Lower leg skin (tissue), 3 donors: ENCODE results near the gene RASA3.

Experiments used
- POLR2A ChIP-seq, 2 donors: fragments of 450-650 bp; IDR thresholded peaks; one replicate each; pipeline ENCODE4 v1.6.1; 2016 to 2017; ENCODE audit warnings: antibody characterized with exemption in 2 of 2, mild to moderate bottlenecking in 1 of 2, moderate library complexity in 1 of 2
- TF ChIP-seq, protein P1 (sequence below), 3 donors: fragments of 450-650 bp; IDR thresholded peaks; one replicate each; pipeline ENCODE4 v1.5.1; 2016; ENCODE audit warnings: antibody characterized with exemption in 3 of 3, mild to moderate bottlenecking in 3 of 3, moderate library complexity in 2 of 3

DNA sequence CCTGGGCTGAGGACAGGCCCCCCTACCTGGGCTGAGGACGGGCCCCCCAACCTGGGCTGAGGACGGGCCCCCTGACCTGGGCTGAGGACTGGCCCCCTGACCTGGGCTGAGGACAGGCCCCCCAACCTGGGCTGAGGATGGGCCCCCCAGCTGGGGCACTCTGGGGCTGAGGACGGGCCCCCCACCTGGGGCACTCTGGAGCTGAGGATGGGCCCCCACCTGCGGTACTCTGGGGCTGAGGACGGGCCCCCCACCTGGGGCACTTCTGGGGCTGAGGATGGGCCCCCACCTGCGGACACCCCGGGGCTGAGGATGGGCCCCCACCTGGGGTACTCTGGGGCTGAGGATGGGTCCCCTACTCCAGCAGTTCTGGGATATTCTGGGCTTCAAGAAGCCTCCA lies 65.5 kb downstream of the RASA3 start:
- TF ChIP-seq, protein P1, sequence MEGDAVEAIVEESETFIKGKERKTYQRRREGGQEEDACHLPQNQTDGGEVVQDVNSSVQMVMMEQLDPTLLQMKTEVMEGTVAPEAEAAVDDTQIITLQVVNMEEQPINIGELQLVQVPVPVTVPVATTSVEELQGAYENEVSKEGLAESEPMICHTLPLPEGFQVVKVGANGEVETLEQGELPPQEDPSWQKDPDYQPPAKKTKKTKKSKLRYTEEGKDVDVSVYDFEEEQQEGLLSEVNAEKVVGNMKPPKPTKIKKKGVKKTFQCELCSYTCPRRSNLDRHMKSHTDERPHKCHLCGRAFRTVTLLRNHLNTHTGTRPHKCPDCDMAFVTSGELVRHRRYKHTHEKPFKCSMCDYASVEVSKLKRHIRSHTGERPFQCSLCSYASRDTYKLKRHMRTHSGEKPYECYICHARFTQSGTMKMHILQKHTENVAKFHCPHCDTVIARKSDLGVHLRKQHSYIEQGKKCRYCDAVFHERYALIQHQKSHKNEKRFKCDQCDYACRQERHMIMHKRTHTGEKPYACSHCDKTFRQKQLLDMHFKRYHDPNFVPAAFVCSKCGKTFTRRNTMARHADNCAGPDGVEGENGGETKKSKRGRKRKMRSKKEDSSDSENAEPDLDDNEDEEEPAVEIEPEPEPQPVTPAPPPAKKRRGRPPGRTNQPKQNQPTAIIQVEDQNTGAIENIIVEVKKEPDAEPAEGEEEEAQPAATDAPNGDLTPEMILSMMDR (IDR thresholded peaks at IDR 0.05): no peak
- TF ChIP-seq POLR2A (IDR thresholded peaks at IDR 0.05): no peak
